Aorta (tissue), 4 donors: ENCODE results near the gene ZNF70. TPM values are rescaled to one million over a fixed set of nuclear protein-coding genes. Genes with fewer than 3 reads are reported as not detected.

Experiments used
- polyA plus RNA-seq, 2 donors: library from polyadenylated mRNA; stranded (reverse); fragments of 200-250 nt; gene quantifications; one replicate each; pipeline ENCODE4 v1.2.3, GENCODE V29; 2013
- total RNA-seq, 2 donors: library from RNA; stranded (reverse); fragmentation: NEBNext Ultra II Directional; extraction: Animal tissue kit (Norgen Biotek cat#: 25700); gene quantifications; one replicate each; pipeline ENCODE4 v1.2.1, GENCODE V29; 2021
- donor health status: healthy with polysubstance abuse.
- donor health status: Bipolar disorder and iron deficiency.
- donor health status: DM: no; HTN: no; CAD: no.
- donor health status: DM: yes; HTN: yes; CAD: no.

The ZNF70 gene
- total and polyA plus RNA-seq, 4 donors: 1.4 to 14.0 (median 6.7) TPM

Other genes starting within 250 kb of the ZNF70 start
- gene IGLL1, start 170.8 kb downstream of the ZNF70 start, total RNA-seq: not detected
- not detected for gene IGLL1, start 170.8 kb downstream of the ZNF70 start, polyA plus RNA-seq
- gene DRICH1, start 118.8 kb downstream of the ZNF70 start, total RNA-seq: 1 to 10 TPM in 1 of 2 donors, not detected in 1; 1.4 TPM
- gene DRICH1, start 118.8 kb downstream of the ZNF70 start, polyA plus RNA-seq: under 1 TPM in 1 of 2 donors, not detected in 1; 0.38 TPM
- gene RGL4, start 60.1 kb downstream of the ZNF70 start, total RNA-seq: 1 to 10 TPM; 1.2 to 1.4 TPM
- gene RGL4, start 60.1 kb downstream of the ZNF70 start, polyA plus RNA-seq: under 1 TPM; 0.59 to 0.63 TPM
- gene VPREB3, start 3.3 kb upstream of the ZNF70 start, total RNA-seq: under 1 TPM in 1 of 2 donors, not detected in 1; 0.69 TPM
- gene VPREB3, start 3.3 kb upstream of the ZNF70 start, polyA plus RNA-seq: not detected
- under 1 TPM in 1 of 2 donors, not detected in 1; 0.69 TPM for gene C22orf15, start 11.9 kb upstream of the ZNF70 start, total RNA-seq
- under 1 TPM in 1 of 2 donors, not detected in 1; 0.23 TPM for gene C22orf15, start 11.9 kb upstream of the ZNF70 start, polyA plus RNA-seq
- gene CHCHD10, start 16.9 kb upstream of the ZNF70 start, total RNA-seq: 10 to 100 TPM; 30.9 to 41.9 TPM
- gene CHCHD10, start 16.9 kb upstream of the ZNF70 start, polyA plus RNA-seq: 10 to 100 TPM; 58.5 to 68.4 TPM
- gene MMP11, start 21.7 kb upstream of the ZNF70 start, total RNA-seq: 1 to 10 TPM; 1.3 to 3.0 TPM
- gene MMP11, start 21.7 kb upstream of the ZNF70 start, polyA plus RNA-seq: 1 to 10 TPM; 3.5 to 5.1 TPM
- gene SMARCB1, start 35.9 kb upstream of the ZNF70 start, total RNA-seq: 10 to 100 TPM; 48.3 to 53.5 TPM
- gene SMARCB1, start 35.9 kb upstream of the ZNF70 start, polyA plus RNA-seq: 10 to 100 TPM; 24.2 to 31.7 TPM
- gene DERL3, start 87.9 kb upstream of the ZNF70 start, total RNA-seq: 1 to 10 TPM; 1.9 to 3.9 TPM
- gene DERL3, start 87.9 kb upstream of the ZNF70 start, polyA plus RNA-seq: 1 to 10 TPM; 1.4 to 6.1 TPM
- 10 to 100 TPM in 1 of 2 donors, 1 to 10 TPM in 1; 4.8 to 14.4 TPM for gene SLC2A11, start 106.8 kb upstream of the ZNF70 start, total RNA-seq
- 10 to 100 TPM; 16.7 TPM for gene SLC2A11, start 106.8 kb upstream of the ZNF70 start, polyA plus RNA-seq
- 100 to 1,000 TPM; 278 to 316 TPM for gene MIF, start 143.3 kb upstream of the ZNF70 start, total RNA-seq
- gene MIF, start 143.3 kb upstream of the ZNF70 start, polyA plus RNA-seq: 100 to 1,000 TPM; 362 to 373 TPM
- 10 to 100 TPM in 1 of 2 donors, 1 to 10 TPM in 1; 7.7 to 23.9 TPM for gene GSTT2B, start 210.1 kb upstream of the ZNF70 start, total RNA-seq
- 10 to 100 TPM in 1 of 2 donors, 1 to 10 TPM in 1; 8.0 to 23.2 TPM for gene GSTT2B, start 210.1 kb upstream of the ZNF70 start, polyA plus RNA-seq
- gene DDTL, start 215.8 kb upstream of the ZNF70 start, total RNA-seq: 1 to 10 TPM; 1.0 to 3.6 TPM
- 1 to 10 TPM in 1 of 2 donors, under 1 TPM in 1; 0.31 to 1.0 TPM for gene DDTL, start 215.8 kb upstream of the ZNF70 start, polyA plus RNA-seq
- gene DDT, start 223.3 kb upstream of the ZNF70 start, total RNA-seq: 10 to 100 TPM; 49.3 to 51.6 TPM
- gene DDT, start 223.3 kb upstream of the ZNF70 start, polyA plus RNA-seq: 100 to 1,000 TPM; 108 to 145 TPM
- under 1 TPM in 1 of 2 donors, not detected in 1; 0.94 TPM for gene GSTT2, start 229.0 kb upstream of the ZNF70 start, total RNA-seq
- gene GSTT2, start 229.0 kb upstream of the ZNF70 start, polyA plus RNA-seq: not detected